SU-DHL-6 (cell line): ENCODE results near the gene FBXO15.

Experiments used
- H2AFZ ChIP-seq: fragments of 200-600 bp; sonication (generic); 2 replicates; pipeline ENCODE4 v1.6.1; 2014; ENCODE audit warnings: low read depth, mild to moderate bottlenecking, moderate library complexity, mixed read lengths, antibody characterized with exemption, low read length; ENCODE audit not compliant: severe bottlenecking
- H3F3A ChIP-seq: fragments of 200-600 bp; shearing (Covaris generic); 2 replicates; pipeline ENCODE4 v1.6.0; 2016; ENCODE audit warnings: antibody characterized with exemption, mild to moderate bottlenecking; ENCODE audit not compliant: insufficient read depth
- H3K27ac ChIP-seq: fragments of 200-600 bp; sonication (generic); 2 replicates; pipeline ENCODE4 v1.5.1; 2016; ENCODE audit warnings: low read depth, mild to moderate bottlenecking, low read length, moderate library complexity, mixed read lengths
- H3K27me3 ChIP-seq: fragments of 200-600 bp; sonication (generic), shearing (Covaris generic); 2 replicates; pipeline ENCODE4 v1.6.0; 2014; ENCODE audit warnings: mild to moderate bottlenecking, low read length
- H3K36me3 ChIP-seq: fragments of 200-600 bp; sonication (generic); 2 replicates; pipeline ENCODE4 v1.6.1; 2014; ENCODE audit warnings: mild to moderate bottlenecking, low read length, mixed read lengths
- H3K4me2 ChIP-seq: fragments of 300-600, 200-600 bp; shearing (Covaris generic), sonication (generic); 2 replicates; pipeline ENCODE4 v1.6.0; 2014; ENCODE audit warnings: low read length, low read depth, mild to moderate bottlenecking; ENCODE audit not compliant: poor library complexity, severe bottlenecking
- H3K4me3 ChIP-seq: fragments of 200-600 bp; sonication (generic); 2 replicates; pipeline ENCODE4 v1.5.1; 2014; ENCODE audit warnings: antibody characterized with exemption, low read length, mild to moderate bottlenecking, mixed read lengths; ENCODE audit not compliant: insufficient read depth, poor library complexity, severe bottlenecking
- H3K79me2 ChIP-seq: fragments of 200-600 bp; sonication (generic); 2 replicates; pipeline ENCODE4 v1.6.1; 2014; ENCODE audit warnings: mild to moderate bottlenecking, low read length, moderate library complexity; ENCODE audit not compliant: insufficient read depth
- H3K9ac ChIP-seq: fragments of 200-600 bp; sonication (generic); 2 replicates; pipeline ENCODE4 v1.7.0; 2014; ENCODE audit warnings: mild to moderate bottlenecking, low read length
- H3K9me2 ChIP-seq: fragments of 200-600 bp; sonication (generic); replicated peaks from 2 replicates; pipeline ENCODE4 v1.6.1; 2014; ENCODE audit warnings: low read length; ENCODE audit not compliant: insufficient read depth
- H3K9me3 ChIP-seq: fragments of 200-600 bp; sonication (generic); 2 replicates; pipeline ENCODE4 v1.6.1; 2014; ENCODE audit warnings: low read length, mixed read lengths; ENCODE audit not compliant: insufficient read depth
- H4K20me1 ChIP-seq: fragments of 200-600 bp; sonication (generic); 2 replicates; pipeline ENCODE4 v1.6.1; 2014; ENCODE audit warnings: low read depth, mild to moderate bottlenecking, antibody characterized with exemption, low read length, moderate library complexity, mixed read lengths
- EZH2phosphoT487 ChIP-seq: fragments of 200-600 bp; sonication (generic), shearing (Covaris generic); conservative IDR thresholded peaks from 2 replicates; pipeline ENCODE4 v1.6.1; 2018; ENCODE audit warnings: mild to moderate bottlenecking, antibody characterized with exemption, low read length, moderate library complexity, mixed read lengths
- TF ChIP-seq, protein P1 (sequence below): fragments of 200-600 bp; sonication (generic); IDR thresholded peaks from one replicate; pipeline ENCODE4 v1.5.1; 2017; ENCODE audit warnings: antibody characterized with exemption, mild to moderate bottlenecking, low read length, moderate library complexity; ENCODE audit not compliant: insufficient read depth, poor library complexity, severe bottlenecking

The FBXO15 gene

GRCh38 chr18:74147779-74148542 lies at the start of gene FBXO15, which contains the start of gene TIMM21:
Gene FBXO15 (minus strand): TSS chr18:74147834. CDS start chr18:74147785, 49 bp downstream.
Gene TIMM21 (plus strand): TSS chr18:74148523. CDS start chr18:74148809, 286 bp downstream.
- Histone ChIP-seq H4K20me1 (no peaks in the 10 kb centered on the region), H3K79me2 (peaks cover 46% of the 10 kb centered on the region), H3K27ac (peak within 1 kb of the TSS; percentile 99), H3K9me2 (no peaks in the 10 kb centered on the region), H3K27me3 (no peaks in the 10 kb centered on the region), H3F3A (peaks cover 8% of the 10 kb centered on the region), H2AFZ (peak within 1 kb of the TSS; percentile 94), H3K4me3 (peak within 1 kb of the TSS; percentile 93), H3K9ac (peak within 1 kb of the TSS; percentile 97), H3K9me3 (no peaks in the 10 kb centered on the region), H3K4me2 (peak within 1 kb of the TSS; percentile 100), H3K36me3 (no peaks in the 10 kb centered on the region)
- TF ChIP-seq, protein P1, sequence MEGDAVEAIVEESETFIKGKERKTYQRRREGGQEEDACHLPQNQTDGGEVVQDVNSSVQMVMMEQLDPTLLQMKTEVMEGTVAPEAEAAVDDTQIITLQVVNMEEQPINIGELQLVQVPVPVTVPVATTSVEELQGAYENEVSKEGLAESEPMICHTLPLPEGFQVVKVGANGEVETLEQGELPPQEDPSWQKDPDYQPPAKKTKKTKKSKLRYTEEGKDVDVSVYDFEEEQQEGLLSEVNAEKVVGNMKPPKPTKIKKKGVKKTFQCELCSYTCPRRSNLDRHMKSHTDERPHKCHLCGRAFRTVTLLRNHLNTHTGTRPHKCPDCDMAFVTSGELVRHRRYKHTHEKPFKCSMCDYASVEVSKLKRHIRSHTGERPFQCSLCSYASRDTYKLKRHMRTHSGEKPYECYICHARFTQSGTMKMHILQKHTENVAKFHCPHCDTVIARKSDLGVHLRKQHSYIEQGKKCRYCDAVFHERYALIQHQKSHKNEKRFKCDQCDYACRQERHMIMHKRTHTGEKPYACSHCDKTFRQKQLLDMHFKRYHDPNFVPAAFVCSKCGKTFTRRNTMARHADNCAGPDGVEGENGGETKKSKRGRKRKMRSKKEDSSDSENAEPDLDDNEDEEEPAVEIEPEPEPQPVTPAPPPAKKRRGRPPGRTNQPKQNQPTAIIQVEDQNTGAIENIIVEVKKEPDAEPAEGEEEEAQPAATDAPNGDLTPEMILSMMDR, result no peak
- no peak for TF ChIP-seq EZH2phosphoT487

DNA sequence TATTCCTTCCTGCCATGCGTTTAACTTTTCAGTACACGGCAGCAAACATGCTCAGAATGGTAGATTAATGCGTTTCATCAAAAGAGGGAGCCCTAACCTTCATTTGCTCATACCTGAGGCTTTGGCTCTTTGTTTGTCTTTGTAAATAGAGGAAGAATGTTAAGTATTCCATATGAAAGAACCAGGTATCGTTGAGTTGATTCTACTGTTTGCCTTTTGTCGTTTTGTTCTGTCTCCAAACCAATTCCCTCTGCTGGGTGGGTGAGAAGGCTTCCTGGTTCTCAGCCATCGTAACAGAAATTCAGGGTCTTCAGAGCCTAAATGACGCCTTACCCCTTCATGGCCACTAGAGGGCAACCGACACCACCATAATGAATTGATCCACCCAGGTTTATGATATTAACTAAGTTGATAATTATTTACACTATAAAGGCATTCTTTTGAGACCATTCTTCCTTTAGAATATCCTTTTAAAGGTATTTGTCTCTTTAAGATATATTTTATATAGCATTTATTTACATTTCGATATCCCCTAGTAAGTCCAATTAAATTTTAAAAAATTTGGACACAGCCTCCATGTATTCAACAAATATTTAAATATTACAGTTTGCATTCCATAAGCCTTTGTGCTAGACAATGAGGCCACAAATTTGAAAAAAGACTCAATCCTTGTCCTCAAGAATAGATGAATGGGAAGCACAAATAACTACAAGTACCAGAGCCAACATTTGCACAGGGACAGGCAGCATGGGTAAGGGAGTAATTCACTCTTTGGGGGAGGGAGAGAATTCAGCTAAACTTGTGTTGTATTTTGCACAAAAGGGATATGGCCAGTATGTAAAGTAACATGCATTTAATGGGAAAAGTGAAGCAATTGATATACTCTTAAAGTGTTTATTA lies 48.8 kb upstream of the FBXO15 start:
- TF ChIP-seq EZH2phosphoT487, result no peak
- TF ChIP-seq, protein P1, result peak; percentile 91

DNA sequence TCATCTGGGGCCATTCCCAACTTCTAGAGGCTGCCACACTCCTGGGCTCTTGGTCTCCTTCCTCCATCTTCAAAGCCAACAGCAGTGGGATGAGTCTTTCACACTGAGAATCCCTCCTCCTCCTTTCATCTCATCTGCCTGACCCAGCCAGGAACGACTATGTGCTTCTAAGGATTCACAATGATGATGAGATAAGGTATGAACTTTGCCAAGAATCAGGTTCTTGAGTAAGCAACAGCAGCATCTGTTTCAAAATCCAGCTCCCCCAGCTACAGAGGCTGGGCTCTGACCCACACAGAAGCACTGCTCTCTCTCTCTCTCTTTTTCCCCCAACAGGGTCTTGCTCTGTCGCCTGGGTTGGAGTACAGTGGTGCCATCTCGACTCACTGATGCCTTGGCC lies 47.1 kb upstream of the FBXO15 start:
- Histone ChIP-seq H3K4me2 (no peak overlapping the region), H4K20me1 (no peaks in the 10 kb centered on the region), H3K27me3 (no peaks in the 10 kb centered on the region), H2AFZ (no peak overlapping the region), H3K4me3 (no peak overlapping the region), H3K9ac (no peak overlapping the region), H3F3A (no peaks in the 10 kb centered on the region), H3K79me2 (no peaks in the 10 kb centered on the region), H3K27ac (no peak overlapping the region), H3K9me3 (no peaks in the 10 kb centered on the region), H3K9me2 (no peaks in the 10 kb centered on the region), H3K36me3 (no peaks in the 10 kb centered on the region)
- TF ChIP-seq, protein P1, result no peak
- TF ChIP-seq EZH2phosphoT487, result no peak

More for the DNA sequence above, 48.8 kb upstream of the FBXO15 start:
- peak overlapping the region; percentile 52 for H2AFZ ChIP-seq
- peak overlapping the region; percentile 33; the same call in 1 of the 2 replicates for H3K9ac ChIP-seq
- no peaks in the 10 kb centered on the region for H4K20me1 ChIP-seq
- H3K9me3 ChIP-seq, result no peaks in the 10 kb centered on the region
- H3K27ac ChIP-seq, result no peak overlapping the region
- H3K27me3 ChIP-seq, result no peaks in the 10 kb centered on the region
- no peak overlapping the region for H3K4me3 ChIP-seq
- H3K4me2 ChIP-seq, result peak overlapping the region; percentile 65
- H3K9me2 ChIP-seq, result no peaks in the 10 kb centered on the region
- H3K79me2 ChIP-seq, result no peaks in the 10 kb centered on the region
- no peaks in the 10 kb centered on the region for H3F3A ChIP-seq
- H3K36me3 ChIP-seq, result no peaks in the 10 kb centered on the region
